IPS DF 6.9 (cell line): ENCODE data around the gene TMOD4.
"Not testable (repeated sequence)": the region's sequence is repeated elsewhere in the genome, so short reads cannot be mapped to it uniquely, and the experiment has no call there.

Experiments used
- DNase-seq: peaks from one replicate; pipeline ENCODE4 v3.0.0-alpha.2; 2013; ENCODE audit warnings: low read depth, low spot score
- H3K27ac ChIP-seq: one replicate; pipeline ENCODE4 v1.5.1; 2013; ENCODE audit warnings: low read length, control low read depth
- H3K27me3 ChIP-seq: 2 replicates; pipeline ENCODE4 v1.6.1; 2013; ENCODE audit warnings: mild to moderate bottlenecking, low read length; ENCODE audit not compliant: control insufficient read depth, insufficient read depth
- H3K36me3 ChIP-seq: 2 replicates; pipeline ENCODE4 v1.6.1; 2013; ENCODE audit warnings: low read length; ENCODE audit not compliant: control insufficient read depth, insufficient read depth
- H3K4me1 ChIP-seq: 2 replicates; pipeline ENCODE4 v1.6.1; 2013; ENCODE audit warnings: low read length; ENCODE audit not compliant: control insufficient read depth, insufficient read depth
- H3K4me3 ChIP-seq: 2 replicates; pipeline ENCODE4 v1.5.1; 2013; ENCODE audit warnings: mild to moderate bottlenecking, low read length
- H3K9me3 ChIP-seq: 2 replicates; pipeline ENCODE4 v1.6.1; 2013; ENCODE audit warnings: low read length, inconsistent platforms; ENCODE audit not compliant: control insufficient read depth, insufficient read depth
- WGBS: extraction: QIAGEN DNeasy Blood & Tissue Kit; methylation state at CpG from one replicate; pipeline ENCODE4 v1.1.7; 2013; ENCODE audit warnings: mixed read lengths, missing lambda C conversion rate; ENCODE audit not compliant: insufficient read length, insufficient coverage; 5-methylcytosine and 5-hydroxymethylcytosine counted together

The TMOD4 gene

DNA sequence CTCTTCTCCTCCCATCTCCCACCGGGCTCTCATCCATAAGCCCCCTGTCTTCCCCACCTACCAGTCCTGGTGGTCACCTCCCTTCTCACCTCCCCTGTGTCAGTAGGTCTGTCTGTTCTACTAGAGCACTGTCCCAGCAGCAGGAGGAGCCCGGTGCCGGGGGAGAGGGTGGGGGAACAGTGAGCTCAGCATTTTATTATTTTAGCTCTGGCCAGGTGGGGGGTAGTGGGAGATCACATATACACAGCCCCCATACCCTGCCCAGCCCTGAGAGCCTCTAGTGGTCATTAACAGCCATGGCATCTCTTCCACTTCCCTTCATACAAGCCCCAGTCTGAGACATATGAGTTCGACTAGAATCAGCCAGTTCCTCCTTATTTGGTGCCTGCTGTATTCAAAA, at the start of gene TMOD4:
Gene TMOD4 (minus strand): TSS at position 119 of the 400 bp plus-strand sequence. CDS start 1,106 bp downstream, outside the sequence.
- Histone ChIP-seq H3K27me3 (no peaks in the 10 kb centered on the region), H3K27ac (no peak within 1 kb of the TSS), H3K36me3 (peaks cover 17% of the 10 kb centered on the region; the same call in 1 of the 2 replicates), H3K4me1 (no peaks in the 10 kb centered on the region; the same call in 1 of the 2 replicates), H3K4me3 (no peak within 1 kb of the TSS), H3K9me3 (no peaks in the 10 kb centered on the region)
- no CpG with 5 or more reads among the region's 4 CpGs for WGBS
- DNase-seq: no peak

DNA sequence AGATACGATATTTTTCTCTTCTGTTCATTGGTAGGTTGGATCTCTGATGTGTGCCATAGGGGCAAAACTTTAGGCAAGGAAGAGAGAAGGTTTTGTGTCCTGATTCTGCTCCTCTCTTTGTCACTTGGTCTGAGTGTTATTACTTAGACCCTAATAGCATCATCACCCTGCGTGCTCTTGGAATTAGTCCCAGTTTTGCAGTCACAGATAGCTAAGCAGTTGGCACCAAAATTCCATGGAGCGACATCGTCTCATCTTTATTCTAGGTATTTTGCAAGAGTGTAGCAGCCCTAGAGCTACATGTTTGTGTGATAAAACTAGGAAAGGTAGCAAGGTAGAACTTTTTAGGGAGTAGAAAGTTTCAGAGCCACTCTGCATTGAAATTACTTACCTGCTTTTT, 46.3 kb upstream of the TMOD4 start:
- Histone ChIP-seq H3K4me1 (no peaks in the 10 kb centered on the region), H3K36me3 (no peaks in the 10 kb centered on the region), H3K27ac (no peak overlapping the region), H3K4me3 (no peak overlapping the region), H3K9me3 (no peaks in the 10 kb centered on the region), H3K27me3 (no peaks in the 10 kb centered on the region)
- no CpG with 5 or more reads among the region's 4 CpGs for WGBS
- no peak for DNase-seq

DNA sequence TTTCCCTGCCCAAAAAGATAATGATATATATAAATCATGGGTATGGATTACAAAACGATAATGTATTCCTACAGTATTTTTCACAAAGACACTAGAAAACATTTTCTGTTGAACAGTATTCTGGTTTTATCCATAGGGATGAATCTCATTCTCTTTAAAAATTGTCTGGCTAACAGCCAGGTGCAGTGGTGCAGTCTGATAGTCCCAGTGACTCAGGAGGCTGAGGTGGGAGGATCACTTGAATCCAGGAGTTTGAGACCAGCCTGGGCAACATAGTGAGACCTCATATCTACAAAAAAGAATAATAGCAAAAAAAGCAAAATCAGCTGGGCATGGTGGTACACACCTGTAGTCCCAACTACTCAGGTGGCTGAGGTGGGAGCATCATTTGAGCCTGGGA, 45.8 kb upstream of the TMOD4 start:
- no CpG with 5 or more reads among the region's 1 CpG for WGBS
- Histone ChIP-seq H3K36me3 (no peaks in the 10 kb centered on the region), H3K27ac (no peak overlapping the region), H3K4me1 (no peaks in the 10 kb centered on the region), H3K9me3 (no peaks in the 10 kb centered on the region), H3K27me3 (no peaks in the 10 kb centered on the region), H3K4me3 (no peak overlapping the region)
- DNase-seq: no peak

DNA sequence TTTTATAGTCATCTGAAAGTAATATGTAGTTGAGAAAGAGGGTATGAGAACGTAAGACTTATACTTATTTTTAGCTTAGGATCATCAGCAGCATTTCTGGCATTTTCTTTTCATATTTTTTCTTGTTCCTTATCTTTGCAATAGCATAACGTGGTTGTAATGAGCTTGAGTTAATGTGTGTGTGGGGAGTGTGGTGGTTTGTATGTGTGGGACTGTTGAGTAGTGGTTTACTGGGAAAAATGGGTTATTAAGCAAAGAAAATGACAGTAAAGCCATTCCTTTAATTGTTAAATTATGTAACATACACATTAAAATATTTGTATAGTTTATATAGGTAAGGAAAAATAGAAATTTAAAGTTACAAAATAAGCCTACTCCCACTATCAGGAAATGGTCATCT, 37.8 kb upstream of the TMOD4 start:
- WGBS: 100% methylated on average over 1 of the region's 2 CpGs
- no peak overlapping the region for H3K27ac ChIP-seq
- no peaks in the 10 kb centered on the region for H3K4me1 ChIP-seq
- H3K4me3 ChIP-seq: no peak overlapping the region
- H3K9me3 ChIP-seq: no peaks in the 10 kb centered on the region
- H3K27me3 ChIP-seq: no peaks in the 10 kb centered on the region
- H3K36me3 ChIP-seq: no peaks in the 10 kb centered on the region; the same call in 1 of the 2 replicates
- no peak for DNase-seq

DNA sequence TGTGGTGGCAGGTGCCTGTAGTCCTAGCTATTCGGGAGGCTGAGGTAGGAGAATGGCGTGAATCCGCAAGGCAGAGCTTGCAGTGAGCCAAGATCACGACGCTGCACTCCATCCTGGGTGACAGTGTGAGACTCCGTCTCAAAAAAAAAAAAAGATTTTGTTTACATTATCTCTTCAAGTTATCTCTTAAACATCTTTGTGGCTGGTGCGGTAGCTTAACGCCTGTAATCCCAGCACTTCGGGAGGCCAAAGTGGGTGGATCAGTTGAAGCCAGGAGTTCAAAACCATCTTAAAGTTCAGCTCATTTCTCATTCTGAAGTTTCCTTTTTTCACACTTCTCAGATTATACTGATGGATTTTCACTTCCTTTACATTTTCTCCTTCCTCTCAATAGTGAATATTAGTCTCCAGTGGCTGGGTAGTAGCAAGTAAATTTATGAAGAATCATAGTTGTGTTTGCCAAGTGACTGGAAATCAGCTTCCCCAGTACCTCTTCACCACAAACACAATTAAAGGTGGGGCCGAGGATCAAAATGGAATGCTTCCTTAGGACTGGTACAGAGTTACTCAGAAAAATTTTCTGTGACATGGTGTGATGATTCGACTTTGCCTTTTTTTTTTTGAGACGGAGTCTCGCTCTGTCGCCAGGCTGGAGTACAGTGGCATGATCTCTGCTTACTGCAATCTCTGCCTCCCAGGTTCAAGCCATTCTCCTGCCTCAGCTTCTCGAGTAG, 36.4 kb upstream of the TMOD4 start:
- H3K27ac ChIP-seq: no peak overlapping the region
- H3K36me3 ChIP-seq: no peaks in the 10 kb centered on the region; the same call in 1 of the 2 replicates
- no peak overlapping the region for H3K4me3 ChIP-seq
- no peaks in the 10 kb centered on the region for H3K4me1 ChIP-seq
- no peaks in the 10 kb centered on the region for H3K27me3 ChIP-seq
- no CpG with 5 or more reads among the region's 15 CpGs for WGBS
- H3K9me3 ChIP-seq: no peaks in the 10 kb centered on the region
- no peak for DNase-seq

DNA sequence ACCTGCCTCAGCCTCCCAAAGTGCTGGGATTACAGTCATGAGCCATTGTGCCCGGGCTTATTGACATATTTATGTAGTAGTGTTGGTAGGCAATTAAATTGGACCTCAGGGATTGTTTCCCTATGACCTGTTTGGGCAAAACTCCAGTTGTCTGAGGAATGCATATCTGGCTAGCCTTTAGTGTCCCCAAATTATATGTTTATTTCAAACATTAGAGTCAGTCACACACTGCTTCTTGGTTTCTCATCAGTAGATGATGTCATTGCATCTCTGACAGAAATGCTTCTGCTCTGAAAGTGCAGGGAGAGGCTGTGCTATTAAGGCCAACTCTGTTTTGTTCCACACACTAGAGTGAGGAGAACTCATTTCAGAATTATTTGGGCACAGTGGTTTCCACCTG, 35.0 kb upstream of the TMOD4 start:
- no peak overlapping the region for H3K27ac ChIP-seq
- H3K36me3 ChIP-seq: no peaks in the 10 kb centered on the region; the same call in 1 of the 2 replicates
- no CpG with 5 or more reads among the region's 1 CpG for WGBS

DNA sequence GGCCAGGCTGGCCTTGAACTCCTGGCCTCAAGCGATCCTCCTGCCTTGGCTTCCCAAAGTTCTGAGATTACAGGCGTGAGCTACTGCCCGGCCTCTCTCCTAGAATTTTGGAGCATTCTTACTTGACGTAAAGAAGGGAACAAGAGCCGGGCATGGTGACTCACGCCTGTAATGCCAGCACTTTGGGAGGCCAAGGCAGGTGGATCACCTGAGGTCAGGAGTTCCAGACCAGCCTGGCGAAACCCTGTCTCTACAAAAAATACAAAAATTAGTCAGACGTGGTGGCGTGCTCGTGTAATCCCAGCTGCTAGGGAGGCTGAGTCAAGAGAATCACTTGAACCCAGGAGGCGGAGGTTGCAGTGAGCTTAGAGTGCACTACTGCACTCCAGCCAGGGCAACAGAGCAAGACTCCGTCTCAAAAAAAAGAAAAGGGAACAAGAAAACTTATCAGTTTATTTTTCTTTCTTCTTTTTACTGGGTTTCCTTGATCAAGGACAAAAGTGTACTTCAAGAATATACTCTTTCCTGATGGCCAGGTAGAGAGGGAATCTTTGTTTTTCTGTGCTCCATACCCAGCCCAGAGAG, 29.7 kb upstream of the TMOD4 start:
- H3K4me3 ChIP-seq, DNase-seq, H3K4me1 ChIP-seq, H3K27me3 ChIP-seq, H3K36me3 ChIP-seq, H3K9me3 ChIP-seq, H3K27ac ChIP-seq: not testable (repeated sequence)
- WGBS: no CpG with 5 or more reads among the region's 12 CpGs

More for the DNA sequence above, 35.0 kb upstream of the TMOD4 start:
- no peak for DNase-seq
- Histone ChIP-seq H3K4me3 (no peak overlapping the region), H3K9me3 (no peaks in the 10 kb centered on the region), H3K4me1 (no peaks in the 10 kb centered on the region), H3K27me3 (no peaks in the 10 kb centered on the region)

DNA sequence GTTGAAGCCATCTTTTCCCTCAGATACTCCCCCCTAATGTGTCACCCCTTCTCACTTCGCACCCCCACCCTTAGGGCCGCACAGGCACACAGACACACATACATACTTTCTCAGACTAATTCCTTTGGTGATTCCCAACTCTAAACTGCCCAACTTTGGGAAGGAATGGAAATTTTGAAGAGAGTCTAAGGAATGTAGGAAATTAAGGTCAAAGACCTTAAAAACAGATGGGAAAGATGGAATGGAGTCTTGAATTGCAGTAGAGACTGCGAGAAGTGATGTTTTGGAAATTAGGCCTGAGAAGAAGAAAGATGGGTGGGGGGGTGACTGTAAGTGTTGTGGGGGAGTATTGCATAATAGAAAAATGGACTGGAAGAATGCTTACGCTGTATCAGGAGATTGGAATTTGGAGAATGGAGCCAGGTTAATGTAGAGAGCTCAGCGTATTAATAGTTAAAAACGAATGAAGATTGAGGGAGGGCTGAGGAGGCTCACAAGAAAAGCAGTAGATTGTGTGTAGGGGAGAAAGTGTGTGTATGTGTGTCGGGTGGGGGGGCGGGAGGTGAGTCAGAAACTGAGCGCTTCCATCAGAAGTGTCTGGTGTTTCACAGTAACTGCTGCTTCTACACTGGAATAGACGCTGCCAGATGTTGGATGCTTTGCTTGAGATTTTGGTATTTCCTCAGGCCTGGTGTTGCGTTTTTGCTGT, 24.2 kb upstream of the TMOD4 start:
- no peaks in the 10 kb centered on the region for H3K9me3 ChIP-seq
- DNase-seq: no peak
- no peaks in the 10 kb centered on the region; the same call in 1 of the 2 replicates for H3K4me1 ChIP-seq
- H3K4me3 ChIP-seq: peak overlapping the region; percentile 73; the same call in 1 of the 2 replicates
- WGBS: no CpG with 5 or more reads among the region's 11 CpGs
- no peaks in the 10 kb centered on the region for H3K27me3 ChIP-seq
- no peak overlapping the region for H3K27ac ChIP-seq
- no peaks in the 10 kb centered on the region for H3K36me3 ChIP-seq

DNA sequence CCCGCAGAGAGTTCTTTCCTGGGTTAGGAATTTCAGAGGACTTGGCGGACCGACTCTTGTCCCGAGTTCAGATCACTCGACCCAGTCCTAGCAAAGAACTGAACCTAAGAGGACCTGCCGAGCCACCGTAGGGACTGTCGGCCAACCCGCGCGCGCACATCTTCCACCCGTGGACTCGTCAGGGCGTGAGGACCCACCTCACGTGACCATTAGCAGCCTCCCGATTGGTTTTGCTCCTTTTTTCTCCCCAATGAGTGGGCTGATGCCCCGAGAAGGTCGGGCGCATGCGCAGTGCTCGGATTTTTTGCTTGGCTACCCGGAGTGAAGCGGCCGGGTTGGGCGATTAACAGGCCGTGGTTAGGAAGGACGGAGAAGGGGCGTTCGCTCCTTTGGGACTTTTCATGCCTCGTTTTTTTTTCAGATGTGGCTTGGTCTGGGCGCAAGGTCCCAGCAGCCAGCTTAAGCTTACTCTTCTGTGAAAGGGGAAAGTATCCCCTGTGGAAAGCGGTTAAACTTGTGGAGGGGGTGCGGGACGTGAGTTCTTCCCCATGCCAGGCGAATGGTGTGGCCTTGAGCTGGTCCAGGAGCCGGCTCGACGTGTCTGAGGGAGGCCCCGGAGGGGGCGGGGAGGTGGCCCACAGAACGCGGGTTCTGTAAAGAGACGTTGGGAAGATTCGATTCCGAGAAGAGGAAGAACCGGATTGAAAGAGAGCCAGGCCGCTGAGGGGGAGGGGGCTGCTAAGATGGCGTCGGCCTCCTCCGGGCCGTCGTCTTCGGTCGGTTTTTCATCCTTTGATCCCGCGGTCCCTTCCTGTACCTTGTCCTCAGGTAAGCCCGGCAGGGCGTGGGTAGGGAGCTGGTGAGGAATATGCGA, 22.7 kb upstream of the TMOD4 start, which contains the start of gene PIP5K1A:
Gene PIP5K1A (plus strand): TSS at position 299 of the 874 bp plus-strand sequence. CDS start 445 bp downstream, at position 744.
- no peaks in the 10 kb centered on the region for H3K9me3 ChIP-seq
- H3K27ac ChIP-seq: no peak within 1 kb of the TSS
- peak within 1 kb of the TSS; percentile 73 for H3K4me3 ChIP-seq
- no CpG with 5 or more reads among the region's 60 CpGs for WGBS
- H3K4me1 ChIP-seq: no peaks in the 10 kb centered on the region; the same call in 1 of the 2 replicates
- H3K27me3 ChIP-seq: no peaks in the 10 kb centered on the region
- DNase-seq: peak; percentile 92
- H3K36me3 ChIP-seq: no peaks in the 10 kb centered on the region

DNA sequence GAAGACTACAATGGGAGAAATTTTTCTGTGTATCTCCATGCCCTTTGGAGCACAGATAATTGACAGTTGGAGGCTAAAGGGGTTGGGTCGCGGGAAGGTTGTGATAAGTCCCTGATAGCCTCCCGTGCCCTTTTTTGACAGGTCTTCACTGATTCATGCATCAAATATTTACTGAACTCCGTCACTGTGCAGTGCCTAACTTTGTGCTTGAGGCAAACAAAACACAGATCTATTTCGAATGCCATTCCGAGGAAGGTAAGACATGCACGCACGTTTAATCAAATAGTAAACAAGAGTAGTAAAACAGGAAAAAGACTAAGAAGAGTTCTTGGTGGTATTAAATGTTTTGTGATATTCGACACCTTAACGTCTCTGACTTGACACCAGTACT, 22.1 kb upstream of the TMOD4 start:
- DNase-seq: no peak
- Histone ChIP-seq H3K27me3 (no peaks in the 10 kb centered on the region), H3K4me3 (peak overlapping the region; percentile 73), H3K36me3 (no peaks in the 10 kb centered on the region), H3K27ac (no peak overlapping the region), H3K4me1 (no peaks in the 10 kb centered on the region; the same call in 1 of the 2 replicates), H3K9me3 (no peaks in the 10 kb centered on the region)
- no CpG with 5 or more reads among the region's 10 CpGs for whole genome bisulfite sequencing
